ENCODE data around the gene CELF1. TPM values are rescaled to one million over a fixed set of nuclear protein-coding genes. Genes with fewer than 3 reads are reported as not detected.

The CELF1 gene
- total RNA-seq, 1 donor from 2014 or later: 82.2 TPM

Other genes starting within 250 kb of the CELF1 start
- not detected in 3 replicates for gene MYBPC3, start 200.4 kb downstream of the CELF1 start, total RNA-seq
- not detected in 3 replicates for gene SPI1, start 174.6 kb downstream of the CELF1 start, total RNA-seq
- 113 to 124 TPM (median 120 TPM) in 3 replicates for gene SLC39A13, start 144.5 kb downstream of the CELF1 start, total RNA-seq
- gene PSMC3, start 126.7 kb downstream of the CELF1 start, total RNA-seq: 100 to 139 TPM (median 108 TPM) in 3 replicates
- 0.33 to 0.35 TPM (median 0.34 TPM) in 3 replicates for gene RAPSN, start 104.0 kb downstream of the CELF1 start, total RNA-seq
- gene PTPMT1, start 12.5 kb upstream of the CELF1 start, total RNA-seq: 40.4 to 48.8 TPM (median 43.5 TPM) in 3 replicates
- gene KBTBD4, start 25.8 kb upstream of the CELF1 start, total RNA-seq: 11.1 to 16.5 TPM (median 12.9 TPM) in 3 replicates
- 63.6 to 102 TPM (median 70.3 TPM) in 3 replicates for gene NDUFS3, start 25.9 kb upstream of the CELF1 start, total RNA-seq
- not detected in 3 replicates for gene FAM180B, start 33.5 kb upstream of the CELF1 start, total RNA-seq
- gene C1QTNF4, start 41.3 kb upstream of the CELF1 start, total RNA-seq: 0.40 to 0.41 TPM in 2 of 3 replicates, not detected in the other
- gene MTCH2, start 89.4 kb upstream of the CELF1 start, total RNA-seq: 94.3 to 107 TPM (median 99.7 TPM) in 3 replicates
- 0.18 to 0.58 TPM (median 0.40 TPM) in 3 replicates for gene AGBL2, start 162.2 kb upstream of the CELF1 start, total RNA-seq
- gene FNBP4, start 214.2 kb upstream of the CELF1 start, total RNA-seq: 52.7 to 70.6 TPM (median 56.3 TPM) in 3 replicates